Measurements from ENCODE around the gene PNISR. TPM values are rescaled to one million over a fixed set of nuclear protein-coding genes. Genes with fewer than 3 reads are reported as not detected.

The PNISR gene
- total RNA-seq, 1 donor from 2014 or later, result 92.7 TPM

GRCh38 chr6:99409672-99410071 lies 15.4 kb downstream of the PNISR start:
- no peak for DNase-seq (ENCODE audit: low spot score)

- no peak for DNase-seq (ENCODE audit: low spot score)
Observed at GRCh38 chr6:99407076-99407475, 18.0 kb downstream of the PNISR start.

GRCh38 chr6:99402448-99402847 lies 22.7 kb downstream of the PNISR start:
- DNase-seq (ENCODE audit: low spot score), result no peak

- DNase-seq (ENCODE audit: low spot score), result no peak
Observed at GRCh38 chr6:99397287-99397686, 27.8 kb downstream of the PNISR start.

GRCh38 chr6:99393698-99394531 lies 31.2 kb downstream of the PNISR start, which contains the start of gene COQ3:
TSS of gene COQ3 (minus strand) at chr6:99394195. CDS start at chr6:99394179, 16 bp downstream.
- DNase-seq (ENCODE audit: low spot score), result peak; percentile 83

GRCh38 chr6:99393366-99393697 lies 31.8 kb downstream of the PNISR start:
- DNase-seq (ENCODE audit: low spot score), result no peak

GRCh38 chr6:99390896-99391295 lies 34.2 kb downstream of the PNISR start:
- DNase-seq (ENCODE audit: low spot score), result no peak

GRCh38 chr6:99384507-99384906 lies 40.6 kb downstream of the PNISR start:
- DNase-seq (ENCODE audit: low spot score), result no peak

GRCh38 chr6:99378636-99379035 lies 46.5 kb downstream of the PNISR start:
- DNase-seq (ENCODE audit: low spot score), result no peak

- DNase-seq (ENCODE audit: low spot score), result no peak
Observed at GRCh38 chr6:99369533-99369932, 55.6 kb downstream of the PNISR start.

GRCh38 chr6:99366852-99367251 lies 58.3 kb downstream of the PNISR start:
- DNase-seq (ENCODE audit: low spot score), result no peak

- DNase-seq (ENCODE audit: low spot score), result no peak
Observed at GRCh38 chr6:99364026-99364425, 61.1 kb downstream of the PNISR start.

GRCh38 chr6:99362678-99363268 lies 62.3 kb downstream of the PNISR start:
- DNase-seq (ENCODE audit: low spot score), result no peak

- no peak for DNase-seq (ENCODE audit: low spot score)
Observed at GRCh38 chr6:99359800-99360199, 65.3 kb downstream of the PNISR start.

- no peak for DNase-seq (ENCODE audit: low spot score)
Observed at GRCh38 chr6:99356641-99357040, 68.5 kb downstream of the PNISR start.

GRCh38 chr6:99354983-99355382 lies 70.1 kb downstream of the PNISR start:
- DNase-seq (ENCODE audit: low spot score), result no peak

GRCh38 chr6:99353126-99353525 lies 72.0 kb downstream of the PNISR start:
- no peak for DNase-seq (ENCODE audit: low spot score)

GRCh38 chr6:99350573-99350972 lies 74.5 kb downstream of the PNISR start:
- no peak for DNase-seq (ENCODE audit: low spot score)

GRCh38 chr6:99349171-99350141 lies 75.7 kb downstream of the PNISR start, which contains the start of gene FAXC:
TSS of gene FAXC (minus strand) at chr6:99349674. CDS start at chr6:99349372, 302 bp downstream.
- peak; percentile 36 for DNase-seq (ENCODE audit: low spot score)

GRCh38 chr6:99348288-99349170 lies 76.6 kb downstream of the PNISR start:
- no peak for DNase-seq (ENCODE audit: low spot score)
